Epithelial cell of proximal tubule (primary cell): ENCODE measurements around the gene CLECL1. TPM values are rescaled to one million over a fixed set of nuclear protein-coding genes. Genes with fewer than 3 reads are reported as not detected.
A peak's percentile ranks its signal among the peaks of the same experiment; 100 is the strongest.
"Not testable (repeated sequence)": the region's sequence is repeated elsewhere in the genome, so short reads cannot be mapped to it uniquely, and the experiment has no call there.

Source experiments
- DNase-seq: peaks from one replicate; pipeline ENCODE4 v3.0.0-alpha.2; 2011; ENCODE audit warnings: low read depth
- H3K4me3 ChIP-seq: 2 replicates; pipeline ENCODE4 v1.5.1; 2011; ENCODE audit warnings: low read depth, mild to moderate bottlenecking, low read length
- total RNA-seq: library from RNA; depleted of rRNA; stranded (reverse); fragments of >200 nt; gene quantifications from 2 replicates; pipeline ENCODE4 v1.2.3, GENCODE V29; 2015
- TF ChIP-seq, protein P1 (sequence below): conservative IDR thresholded peaks from 2 replicates; pipeline ENCODE4 v1.5.1; 2012; ENCODE audit warnings: low read depth, mild to moderate bottlenecking, low read length

CLECL1 gene
- total RNA-seq, 1 donor from 2014 or later, result not detected

DNA sequence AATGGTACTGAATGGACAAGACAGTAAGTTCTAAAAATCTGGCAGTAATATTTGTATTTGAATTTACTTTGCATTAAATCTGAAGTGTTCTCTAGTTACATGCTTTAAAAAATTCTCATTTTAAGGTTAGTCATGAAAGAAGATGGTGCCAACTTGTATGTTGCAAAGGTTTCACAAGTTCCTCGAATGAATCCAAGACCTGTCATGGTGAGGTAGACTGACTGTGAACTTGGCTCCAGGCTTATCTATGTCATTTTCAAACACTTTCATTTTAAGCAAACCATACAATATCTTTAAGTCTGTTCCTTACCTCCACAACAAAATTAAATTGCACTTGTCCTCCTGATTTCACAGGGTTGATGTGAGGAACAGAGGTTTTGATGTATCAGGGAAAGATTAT is 40.0 kb downstream of the CLECL1 start:
- TF ChIP-seq, protein P1, sequence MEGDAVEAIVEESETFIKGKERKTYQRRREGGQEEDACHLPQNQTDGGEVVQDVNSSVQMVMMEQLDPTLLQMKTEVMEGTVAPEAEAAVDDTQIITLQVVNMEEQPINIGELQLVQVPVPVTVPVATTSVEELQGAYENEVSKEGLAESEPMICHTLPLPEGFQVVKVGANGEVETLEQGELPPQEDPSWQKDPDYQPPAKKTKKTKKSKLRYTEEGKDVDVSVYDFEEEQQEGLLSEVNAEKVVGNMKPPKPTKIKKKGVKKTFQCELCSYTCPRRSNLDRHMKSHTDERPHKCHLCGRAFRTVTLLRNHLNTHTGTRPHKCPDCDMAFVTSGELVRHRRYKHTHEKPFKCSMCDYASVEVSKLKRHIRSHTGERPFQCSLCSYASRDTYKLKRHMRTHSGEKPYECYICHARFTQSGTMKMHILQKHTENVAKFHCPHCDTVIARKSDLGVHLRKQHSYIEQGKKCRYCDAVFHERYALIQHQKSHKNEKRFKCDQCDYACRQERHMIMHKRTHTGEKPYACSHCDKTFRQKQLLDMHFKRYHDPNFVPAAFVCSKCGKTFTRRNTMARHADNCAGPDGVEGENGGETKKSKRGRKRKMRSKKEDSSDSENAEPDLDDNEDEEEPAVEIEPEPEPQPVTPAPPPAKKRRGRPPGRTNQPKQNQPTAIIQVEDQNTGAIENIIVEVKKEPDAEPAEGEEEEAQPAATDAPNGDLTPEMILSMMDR, result no peak
- no peak overlapping the region for H3K4me3 ChIP-seq
- DNase-seq, result no peak

DNA sequence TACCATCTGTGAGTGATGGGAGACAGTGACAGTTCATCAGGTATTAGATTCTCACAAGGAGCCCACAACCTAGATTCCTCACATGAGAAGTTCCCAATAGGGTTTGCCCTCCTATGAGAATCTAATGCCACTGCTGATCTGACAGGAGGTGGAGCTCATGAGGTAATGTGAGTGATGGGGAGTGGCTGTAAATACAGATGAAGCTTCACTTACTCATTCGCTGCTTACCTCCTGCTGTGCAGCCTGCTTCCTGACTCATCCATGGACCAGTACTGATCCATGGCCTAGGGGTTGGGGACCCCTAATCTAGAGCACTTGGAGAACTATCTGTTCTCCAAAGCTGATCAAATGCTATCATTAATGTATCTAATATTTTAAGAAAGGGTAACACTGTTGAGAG is 45.7 kb downstream of the CLECL1 start:
- TF ChIP-seq, protein P1, result no peak
- no peak overlapping the region for H3K4me3 ChIP-seq
- no peak for DNase-seq

DNA sequence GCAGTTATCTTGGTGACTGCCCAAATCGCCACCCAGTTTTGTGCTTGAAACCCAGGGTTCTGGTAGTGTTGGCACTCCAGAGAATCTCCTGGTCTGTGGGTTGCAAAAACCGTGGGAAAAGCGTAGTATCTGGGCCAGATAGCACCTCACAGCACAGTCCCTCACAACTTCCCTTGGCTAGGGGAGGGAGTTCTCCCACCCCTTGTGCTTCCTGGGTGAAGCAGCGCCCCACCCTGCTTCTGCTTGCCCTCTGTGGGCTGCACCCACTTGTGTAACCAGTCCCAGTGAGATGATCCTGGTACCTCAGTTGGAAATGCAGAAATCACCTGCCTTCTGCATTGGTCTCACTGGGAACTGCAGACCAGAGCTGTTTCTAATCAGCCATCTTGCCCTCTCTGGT is 47.0 kb downstream of the CLECL1 start:
- no peak overlapping the region for H3K4me3 ChIP-seq
- TF ChIP-seq, protein P1, result no peak
- DNase-seq, result no peak

DNA sequence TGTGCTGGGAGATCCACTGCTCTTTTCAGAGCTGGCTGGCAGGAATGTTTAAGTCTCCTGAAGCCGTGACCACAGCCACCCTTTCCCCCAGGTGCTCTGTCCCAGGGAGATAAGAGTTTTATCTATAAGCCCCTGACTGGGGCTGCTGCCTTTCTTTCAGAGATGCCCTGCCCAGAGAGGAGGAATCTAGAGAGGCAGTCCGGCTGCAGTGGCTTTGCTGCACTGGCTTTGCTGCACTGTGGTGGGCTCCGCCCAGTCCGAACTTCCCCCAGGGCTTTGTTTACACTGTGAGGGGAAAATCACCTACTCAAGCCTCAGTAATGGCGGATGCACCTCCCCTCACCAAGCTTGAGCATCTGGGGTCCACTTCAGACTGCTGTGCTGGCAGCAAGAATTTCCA is 47.5 kb downstream of the CLECL1 start:
- DNase-seq, H3K4me3 ChIP-seq: not testable (repeated sequence)

DNA sequence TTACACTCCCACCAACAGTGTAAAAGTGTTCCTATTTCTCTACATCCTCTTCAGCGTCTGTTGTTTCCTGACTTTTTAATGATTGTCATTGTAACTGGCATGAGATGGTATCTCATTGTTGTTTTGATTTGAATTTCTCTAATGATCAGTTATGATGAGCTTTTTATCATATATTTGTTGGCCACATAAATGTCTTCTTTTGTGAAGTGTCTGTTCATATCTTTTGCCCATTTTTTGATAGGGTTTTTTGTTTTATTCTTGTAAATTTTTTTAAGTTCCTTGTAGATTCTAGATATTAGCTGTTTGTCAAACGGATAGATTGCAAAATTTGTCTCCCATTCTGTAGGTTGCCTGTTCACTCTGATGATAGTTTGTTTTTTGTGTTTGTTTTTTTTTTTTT is 49.9 kb downstream of the CLECL1 start:
- H3K4me3 ChIP-seq, DNase-seq: not testable (repeated sequence)

DNA sequence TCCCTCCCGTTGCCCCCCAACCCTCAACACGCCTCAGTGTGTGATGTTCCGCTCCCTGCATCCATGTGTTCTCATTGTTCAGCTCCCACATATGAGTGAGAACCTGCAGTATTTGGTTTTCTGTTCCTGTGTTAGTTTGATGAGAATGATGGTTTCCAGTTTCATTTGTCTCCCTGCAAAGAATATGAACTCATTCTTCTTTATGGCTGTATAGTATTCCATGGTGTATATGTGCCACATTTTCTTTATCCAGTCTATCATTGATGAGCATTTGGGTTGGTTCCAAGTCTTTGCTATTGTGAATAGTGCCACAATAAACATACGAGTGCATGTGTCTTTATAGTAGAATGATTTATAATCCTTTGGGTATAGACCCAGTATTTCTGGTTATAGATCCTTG is 50.4 kb downstream of the CLECL1 start:
- not testable (repeated sequence) for H3K4me3 ChIP-seq, DNase-seq

DNA sequence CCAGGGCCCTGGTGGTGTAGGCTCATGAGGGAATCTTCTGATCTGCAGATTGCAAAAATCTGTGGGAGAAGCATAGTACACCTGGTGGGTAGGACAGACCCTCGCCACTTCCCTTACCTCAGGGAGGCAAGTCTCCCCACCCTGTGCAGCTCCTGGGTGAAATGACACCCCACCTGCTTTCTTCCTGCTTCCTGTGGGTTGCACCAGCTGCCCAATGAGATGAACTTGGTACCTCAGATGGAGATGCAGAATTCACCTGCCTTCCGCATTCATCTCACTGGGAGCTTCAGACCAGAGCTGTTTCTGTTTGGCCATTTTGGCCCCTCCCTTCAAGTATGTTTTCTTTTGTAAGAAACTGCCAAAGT is 58.7 kb downstream of the CLECL1 start:
- no peak for DNase-seq
- TF ChIP-seq, protein P1, result no peak
- no peak overlapping the region for H3K4me3 ChIP-seq

DNA sequence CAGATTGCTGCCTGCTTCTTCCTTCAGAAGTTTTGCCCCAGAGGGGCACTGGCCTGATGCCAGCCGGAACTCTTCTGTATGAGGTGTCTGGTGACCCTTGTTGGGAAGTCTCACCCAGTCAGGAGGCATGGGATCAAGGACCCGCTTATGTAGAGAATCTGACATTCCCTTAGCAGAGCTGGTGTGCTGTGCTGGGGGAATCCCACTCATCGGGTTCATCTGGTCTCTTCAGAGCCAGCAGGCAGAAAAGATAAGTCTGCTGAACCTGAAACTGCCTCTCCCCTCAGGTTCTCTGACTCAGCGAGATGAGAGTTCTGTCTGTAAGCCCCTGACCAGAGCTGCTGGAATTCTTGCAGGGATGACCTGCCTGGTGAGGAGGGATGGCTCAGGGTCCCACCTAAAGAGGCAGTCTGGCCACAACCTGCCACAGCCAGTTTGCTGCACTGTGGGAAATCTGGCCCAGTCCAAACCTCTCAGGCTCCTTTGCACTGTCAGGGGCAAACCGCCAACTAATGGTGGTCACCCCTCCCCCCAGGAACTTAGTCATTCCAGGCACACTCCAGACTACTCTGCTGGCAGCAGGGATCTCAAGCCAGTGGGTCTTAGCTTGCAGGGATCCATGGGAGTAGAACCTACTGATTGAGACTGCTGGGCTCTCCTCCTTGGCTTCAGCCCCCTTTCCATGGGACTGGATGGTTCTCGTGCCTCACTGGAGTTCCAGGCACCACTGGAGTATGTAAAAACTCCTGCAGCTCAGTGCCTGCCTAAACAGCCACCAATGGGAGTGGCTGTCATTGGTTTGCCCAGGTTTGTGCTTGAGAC is 59.3 kb downstream of the CLECL1 start:
- DNase-seq, result peak; percentile 72
- TF ChIP-seq, protein P1, result no peak
- H3K4me3 ChIP-seq, result peak overlapping the region; percentile 35

Other genes with a start within 250 kb of the CLECL1 start
- not detected in 2 replicates for gene KLRB1, start 125.2 kb downstream of the CLECL1 start, total RNA-seq
- gene CLEC2D, start 63.4 kb downstream of the CLECL1 start, total RNA-seq, result 1.7 and 3.2 TPM in 2 replicates
- gene CD69, start 27.8 kb upstream of the CLECL1 start, total RNA-seq, result 0.12 and 1.4 TPM in 2 replicates
- gene KLRF1, start 94.4 kb upstream of the CLECL1 start, total RNA-seq, result not detected in 2 replicates
- gene CLEC2B, start 136.3 kb upstream of the CLECL1 start, total RNA-seq, result not detected in 2 replicates
- not detected in 2 replicates for gene KLRF2, start 148.4 kb upstream of the CLECL1 start, total RNA-seq
- not detected in 2 replicates for gene CLEC2A, start 199.3 kb upstream of the CLECL1 start, total RNA-seq
- gene CLEC12A, start 238.3 kb upstream of the CLECL1 start, total RNA-seq, result not detected in 2 replicates